A549 (cell line): Measurements from ENCODE around the gene PKP2. TPM values are rescaled to one million over a fixed set of nuclear protein-coding genes. Genes with fewer than 3 reads are reported as not detected.

Experiments used
- ATAC-seq, 2 experiments: fragments of 200-7000 bp in 1 of 2; fragments of >200 bp in 1 of 2; cut with Nextera tagmentation in 1 of 2; cut with Tn5 transposase in 1 of 2; 3 replicates each; pipeline versions ENCODE4 v1.8.0 to v1.9.1; 2018 to 2020; ENCODE audit warnings: mild to moderate bottlenecking in 1 of 2, moderate library complexity in 1 of 2
- CTCF ChIA-PET: fragments of 300-600 bp; sonication (Branson Sonifier 250); formaldehyde crosslinking; extraction: SDS; loops from one replicate; lab custom pipeline; 2021; ENCODE audit warnings: antibody characterized with exemption, inconsistent platforms; lab: Yijun Ruan, JAX
- POLR2A ChIA-PET: fragments of 350-600 bp; formaldehyde crosslinking; extraction: SDS; loops from one replicate; lab custom pipeline; 2021; ENCODE audit warnings: antibody characterized with exemption, inconsistent platforms; lab: Yijun Ruan, JAX
- DNase-seq, 2 experiments: peaks; one replicate each; pipeline versions ENCODE4 v3.0.0 to v3.0.0-alpha.2; 2011 to 2016; ENCODE audit warnings: low read depth in 1 of 2, low spot score in 1 of 2
- FAIRE-seq: peaks from 2 replicates; lab custom pipeline; 2011; peaks lifted over from hg19 to GRCh38; lab: Jason Lieb, UNC
- H3K27ac ChIP-seq, 2 experiments: fragments of >200 bp; sonication (Bioruptor Twin); formaldehyde crosslinking; 3 replicates each; pipeline ENCODE4 v1.5.1; 2016 to 2017
- H3K4me1 ChIP-seq: fragments of >200 bp; sonication (Bioruptor Twin); formaldehyde crosslinking; 3 replicates; pipeline ENCODE4 v1.6.1; 2016
- H3K4me2 ChIP-seq: fragments of >200 bp; sonication (Bioruptor Twin); formaldehyde crosslinking; 3 replicates; pipeline ENCODE4 v1.6.1; 2016
- H3K4me3 ChIP-seq: fragments of >200 bp; sonication (Bioruptor Twin); formaldehyde crosslinking; 3 replicates; pipeline ENCODE4 v1.5.1; 2016
- H3K9me3 ChIP-seq: fragments of >200 bp; sonication (Bioruptor Twin); formaldehyde crosslinking; 3 replicates; pipeline ENCODE4 v1.6.1; 2016
- ATOH8 ChIP-seq: fragments of 250-450 bp; sonication (Bioruptor Pico); IDR thresholded peaks from 2 replicates; pipeline ENCODE4 v1.5.0; 2020; ENCODE audit warnings: low read depth, mild to moderate bottlenecking, moderate library complexity
- CBX2 ChIP-seq: fragments of 200-600 bp; sonication (generic); IDR thresholded peaks from 2 replicates; pipeline ENCODE4 v1.6.1; 2016; ENCODE audit warnings: low read depth, mild to moderate bottlenecking, borderline replicate concordance
- CBX8 ChIP-seq: fragments of 200-600 bp; sonication (generic); IDR thresholded peaks from 2 replicates; pipeline ENCODE4 v1.6.1; 2016
- CEBPB ChIP-seq, 2 experiments: fragments of >200 bp in 1 of 2; sonication (Bioruptor Twin) in 1 of 2; formaldehyde crosslinking in 1 of 2; IDR thresholded peaks; 2 replicates each; pipeline ENCODE4 v1.6.1; 2012 to 2016
- CHD4 ChIP-seq: fragments of 200-600 bp; sonication (generic); IDR thresholded peaks from 2 replicates; pipeline ENCODE4 v1.6.1; 2016; ENCODE audit warnings: antibody characterized with exemption, mild to moderate bottlenecking, borderline replicate concordance
- EHF ChIP-seq: fragments of 250-450 bp; sonication (Bioruptor Pico); IDR thresholded peaks from 2 replicates; pipeline ENCODE4 v1.5.0; 2020; ENCODE audit warnings: mild to moderate bottlenecking
- EHMT2 ChIP-seq: fragments of 200-600 bp; sonication (generic); IDR thresholded peaks from 2 replicates; pipeline ENCODE4 v1.6.1; 2016; ENCODE audit warnings: antibody characterized with exemption, low read depth, mild to moderate bottlenecking, moderate library complexity
- ELK1 ChIP-seq: fragments of 150-350 bp; IDR thresholded peaks from 2 replicates; pipeline ENCODE4 v1.6.1; 2014; ENCODE audit warnings: low read depth, mild to moderate bottlenecking, low read length
- GATA3 ChIP-seq: IDR thresholded peaks from 2 replicates; pipeline ENCODE4 v1.6.1; 2012; ENCODE audit warnings: borderline replicate concordance
- HDAC2 ChIP-seq: fragments of 200-600 bp; sonication (generic); IDR thresholded peaks from 2 replicates; pipeline ENCODE4 v1.6.1; 2016
- JUN ChIP-seq, 2 experiments: fragments of >200 bp; sonication (Bioruptor Twin); formaldehyde crosslinking; IDR thresholded peaks; 2 replicates in 1 of 2; 3 replicates in 1 of 2; pipeline ENCODE4 v1.6.1; 2016 to 2017
- MYC ChIP-seq: IDR thresholded peaks from 2 replicates; pipeline ENCODE4 v1.6.1; 2012; ENCODE audit warnings: mild to moderate bottlenecking, inconsistent platforms, low read length, improper control_type of control experiment, borderline replicate concordance
- NFE2L2 ChIP-seq: fragments of 150-350 bp; conservative IDR thresholded peaks from 2 replicates; pipeline ENCODE4 v1.6.1; 2014; ENCODE audit warnings: low read length
- NPAS2 ChIP-seq: fragments of 250-450 bp; sonication (Bioruptor Pico); IDR thresholded peaks from 2 replicates; pipeline ENCODE4 v1.8.0; 2022; ENCODE audit warnings: mild to moderate bottlenecking, moderate library complexity, borderline replicate concordance
- RCOR1 ChIP-seq: fragments of 150-350 bp; IDR thresholded peaks from 2 replicates; pipeline ENCODE4 v1.6.1; 2014; ENCODE audit warnings: antibody characterized with exemption, low read length, low read depth
- ZC3H11A ChIP-seq: fragments of 450-650 bp; IDR thresholded peaks from 2 replicates; pipeline ENCODE4 v1.6.1; 2014; ENCODE audit warnings: antibody characterized with exemption, mild to moderate bottlenecking
- WGBS: methylation state at CpG from one replicate; pipeline ENCODE4 v1.1.6; 2017; ENCODE audit errors: missing lambda C conversion rate; 5-methylcytosine and 5-hydroxymethylcytosine counted together
- polyA plus RNA-seq, 4 experiments: library from polyadenylated mRNA; depleted of rRNA in 3 of 4; stranded (reverse); fragments of >200 nt; fragmentation: RNase III in 1 of 4; extraction: RNeasy Plus Mini Kit Qiagen cat#74134 plus additional on column Dnase treatment in 1 of 4; gene quantifications; 2 replicates in 3 of 4; 3 replicates in 1 of 4; pipeline ENCODE4 v1.2.3, GENCODE V29; 2011 to 2017
- TF ChIP-seq, protein P1 (sequence below): fragments of 250-450 bp; sonication (Bioruptor Pico); IDR thresholded peaks from 2 replicates; pipeline ENCODE4 v1.5.0; 2021; ENCODE audit warnings: mild to moderate bottlenecking, moderate library complexity, borderline replicate concordance
- TF ChIP-seq, protein P2 (sequence below): fragments of >200 bp; sonication (Bioruptor Twin); formaldehyde crosslinking; IDR thresholded peaks from 3 replicates; pipeline ENCODE4 v1.6.1; 2016
- TF ChIP-seq, protein P3 (sequence below): fragments of 200-600 bp; sonication (generic); IDR thresholded peaks from 2 replicates; pipeline ENCODE4 v1.6.1; 2016; ENCODE audit warnings: antibody characterized with exemption, mild to moderate bottlenecking, moderate library complexity

PKP2 gene
- polyA plus RNA-seq, 2 of the 4 experiments (the other 2 are of a cell fraction): 2.3 to 7.1 TPM

DNA sequence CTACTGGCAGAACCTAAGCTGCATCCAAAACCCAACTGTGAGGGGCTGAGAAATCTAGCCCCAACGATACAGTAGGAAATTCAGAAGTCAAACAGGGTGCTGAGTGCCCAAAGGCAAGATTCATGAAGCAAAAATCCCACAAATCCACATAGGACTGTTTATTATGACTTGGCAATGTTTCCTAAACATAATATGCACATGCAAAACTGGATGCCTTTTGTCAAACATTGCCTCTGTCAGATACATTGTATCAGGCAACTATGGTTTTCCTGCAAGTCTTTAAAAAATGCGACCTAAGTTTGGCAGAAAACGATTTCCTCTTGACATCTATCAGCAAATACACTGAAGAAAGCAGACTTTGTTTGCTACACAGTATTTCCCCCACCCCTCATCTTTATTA is 113.5 kb downstream of the PKP2 start:
- no peak for TF ChIP-seq ZC3H11A
- no peak for TF ChIP-seq MYC
- TF ChIP-seq, protein P1, sequence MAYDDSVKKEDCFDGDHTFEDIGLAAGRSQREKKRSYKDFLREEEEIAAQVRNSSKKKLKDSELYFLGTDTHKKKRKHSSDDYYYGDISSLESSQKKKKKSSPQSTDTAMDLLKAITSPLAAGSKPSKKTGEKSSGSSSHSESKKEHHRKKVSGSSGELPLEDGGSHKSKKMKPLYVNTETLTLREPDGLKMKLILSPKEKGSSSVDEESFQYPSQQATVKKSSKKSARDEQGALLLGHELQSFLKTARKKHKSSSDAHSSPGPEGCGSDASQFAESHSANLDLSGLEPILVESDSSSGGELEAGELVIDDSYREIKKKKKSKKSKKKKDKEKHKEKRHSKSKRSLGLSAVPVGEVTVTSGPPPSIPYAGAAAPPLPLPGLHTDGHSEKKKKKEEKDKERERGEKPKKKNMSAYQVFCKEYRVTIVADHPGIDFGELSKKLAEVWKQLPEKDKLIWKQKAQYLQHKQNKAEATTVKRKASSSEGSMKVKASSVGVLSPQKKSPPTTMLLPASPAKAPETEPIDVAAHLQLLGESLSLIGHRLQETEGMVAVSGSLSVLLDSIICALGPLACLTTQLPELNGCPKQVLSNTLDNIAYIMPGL (CRISPR knock-in tag): no peak
- TF ChIP-seq EHMT2: no peak
- TF ChIP-seq RCOR1: no peak
- TF ChIP-seq ATOH8 (CRISPR knock-in tag): no peak
- TF ChIP-seq, protein P2, sequence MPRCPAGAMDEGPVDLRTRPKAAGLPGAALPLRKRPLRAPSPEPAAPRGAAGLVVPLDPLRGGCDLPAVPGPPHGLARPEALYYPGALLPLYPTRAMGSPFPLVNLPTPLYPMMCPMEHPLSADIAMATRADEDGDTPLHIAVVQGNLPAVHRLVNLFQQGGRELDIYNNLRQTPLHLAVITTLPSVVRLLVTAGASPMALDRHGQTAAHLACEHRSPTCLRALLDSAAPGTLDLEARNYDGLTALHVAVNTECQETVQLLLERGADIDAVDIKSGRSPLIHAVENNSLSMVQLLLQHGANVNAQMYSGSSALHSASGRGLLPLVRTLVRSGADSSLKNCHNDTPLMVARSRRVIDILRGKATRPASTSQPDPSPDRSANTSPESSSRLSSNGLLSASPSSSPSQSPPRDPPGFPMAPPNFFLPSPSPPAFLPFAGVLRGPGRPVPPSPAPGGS: no peak
- TF ChIP-seq, protein P3, sequence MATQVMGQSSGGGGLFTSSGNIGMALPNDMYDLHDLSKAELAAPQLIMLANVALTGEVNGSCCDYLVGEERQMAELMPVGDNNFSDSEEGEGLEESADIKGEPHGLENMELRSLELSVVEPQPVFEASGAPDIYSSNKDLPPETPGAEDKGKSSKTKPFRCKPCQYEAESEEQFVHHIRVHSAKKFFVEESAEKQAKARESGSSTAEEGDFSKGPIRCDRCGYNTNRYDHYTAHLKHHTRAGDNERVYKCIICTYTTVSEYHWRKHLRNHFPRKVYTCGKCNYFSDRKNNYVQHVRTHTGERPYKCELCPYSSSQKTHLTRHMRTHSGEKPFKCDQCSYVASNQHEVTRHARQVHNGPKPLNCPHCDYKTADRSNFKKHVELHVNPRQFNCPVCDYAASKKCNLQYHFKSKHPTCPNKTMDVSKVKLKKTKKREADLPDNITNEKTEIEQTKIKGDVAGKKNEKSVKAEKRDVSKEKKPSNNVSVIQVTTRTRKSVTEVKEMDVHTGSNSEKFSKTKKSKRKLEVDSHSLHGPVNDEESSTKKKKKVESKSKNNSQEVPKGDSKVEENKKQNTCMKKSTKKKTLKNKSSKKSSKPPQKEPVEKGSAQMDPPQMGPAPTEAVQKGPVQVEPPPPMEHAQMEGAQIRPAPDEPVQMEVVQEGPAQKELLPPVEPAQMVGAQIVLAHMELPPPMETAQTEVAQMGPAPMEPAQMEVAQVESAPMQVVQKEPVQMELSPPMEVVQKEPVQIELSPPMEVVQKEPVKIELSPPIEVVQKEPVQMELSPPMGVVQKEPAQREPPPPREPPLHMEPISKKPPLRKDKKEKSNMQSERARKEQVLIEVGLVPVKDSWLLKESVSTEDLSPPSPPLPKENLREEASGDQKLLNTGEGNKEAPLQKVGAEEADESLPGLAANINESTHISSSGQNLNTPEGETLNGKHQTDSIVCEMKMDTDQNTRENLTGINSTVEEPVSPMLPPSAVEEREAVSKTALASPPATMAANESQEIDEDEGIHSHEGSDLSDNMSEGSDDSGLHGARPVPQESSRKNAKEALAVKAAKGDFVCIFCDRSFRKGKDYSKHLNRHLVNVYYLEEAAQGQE: no peak
- no peak for TF ChIP-seq CEBPB (IDR thresholded peaks at IDR 0.05)
- TF ChIP-seq CBX2: no peak
- no peak for TF ChIP-seq EHF (CRISPR knock-in tag)
- no peak for TF ChIP-seq GATA3
- TF ChIP-seq HDAC2: no peak
- TF ChIP-seq NPAS2 (CRISPR knock-in tag): no peak
- TF ChIP-seq NFE2L2: no peak
- no peak for TF ChIP-seq CBX8
- TF ChIP-seq JUN (IDR thresholded peaks at IDR 0.05): no peak
- TF ChIP-seq ELK1: no peak
- no peak for TF ChIP-seq CHD4
- POLR2A ChIA-PET: no interaction called here
- CTCF ChIA-PET: interaction anchor here (1.1 kb wide), 1 partner anchor 27 kb away, joined by 4 read pairs; the partner anchor contains the start of gene YARS2
- Histone ChIP-seq H3K4me1 (no peaks in the 10 kb centered on the region), H3K27ac (no peak overlapping the region), H3K4me2 (no peak overlapping the region), H3K9me3 (no peaks in the 10 kb centered on the region), H3K4me3 (no peak overlapping the region)
- WGBS: 41% methylated on average over 3 of the region's 3 CpGs
- DNase-seq (no peak), ATAC-seq (no peak), FAIRE-seq (no peak)
